Ishikawa (cell line): ENCODE results near the gene WDR41.

Experiments used
- CEBPB ChIP-seq: IDR thresholded peaks from 2 replicates; pipeline ENCODE4 v1.6.1; 2012
- CREB1 ChIP-seq: IDR thresholded peaks from 2 replicates; pipeline ENCODE4 v1.6.1; 2012; ENCODE audit warnings: low read depth
- EGR1 ChIP-seq: IDR thresholded peaks from 2 replicates; pipeline ENCODE4 v1.6.1; 2012
- EP300 ChIP-seq: IDR thresholded peaks from 2 replicates; pipeline ENCODE4 v1.6.1; 2012; ENCODE audit warnings: borderline replicate concordance
- FOXM1 ChIP-seq: IDR thresholded peaks from 2 replicates; pipeline ENCODE4 v1.6.1; 2012; ENCODE audit warnings: low read depth, borderline replicate concordance
- MAX ChIP-seq: IDR thresholded peaks from 2 replicates; pipeline ENCODE4 v1.6.1; 2012
- NFIC ChIP-seq: IDR thresholded peaks from 2 replicates; pipeline ENCODE4 v1.6.1; 2012
- RAD21 ChIP-seq: IDR thresholded peaks from 2 replicates; pipeline ENCODE4 v1.6.1; 2012; ENCODE audit warnings: low read depth
- REST ChIP-seq: IDR thresholded peaks from 2 replicates; pipeline ENCODE4 v1.6.1; 2012; ENCODE audit warnings: low read depth, mild to moderate bottlenecking
- TAF1 ChIP-seq: IDR thresholded peaks from 2 replicates; pipeline ENCODE4 v1.6.1; 2012; ENCODE audit warnings: low read depth, mild to moderate bottlenecking
- TCF12 ChIP-seq: IDR thresholded peaks from 2 replicates; pipeline ENCODE4 v1.6.1; 2012; ENCODE audit warnings: low read depth
- TEAD4 ChIP-seq: IDR thresholded peaks from 2 replicates; pipeline ENCODE4 v1.6.1; 2012
- USF1 ChIP-seq: IDR thresholded peaks from 2 replicates; pipeline ENCODE4 v1.6.1; 2012
- YY1 ChIP-seq: IDR thresholded peaks from 2 replicates; pipeline ENCODE4 v1.6.1; 2012; ENCODE audit warnings: low read depth
- ZBTB7A ChIP-seq: IDR thresholded peaks from 2 replicates; pipeline ENCODE4 v1.6.1; 2012; ENCODE audit warnings: low read depth

WDR41 gene

GRCh38 chr5:77449277-77449676 lies 42.8 kb downstream of the WDR41 start:
- TF ChIP-seq RAD21 (no peak), USF1 (no peak), TEAD4 (no peak), CEBPB (no peak), MAX (no peak), NFIC (no peak), FOXM1 (no peak), ZBTB7A (no peak), EGR1 (no peak), YY1 (no peak), TCF12 (no peak), CREB1 (no peak), EP300 (no peak), TAF1 (no peak), REST (no peak)

- TF ChIP-seq CREB1 (no peak), TAF1 (no peak), ZBTB7A (no peak), FOXM1 (no peak), RAD21 (no peak), EP300 (no peak), TEAD4 (no peak), NFIC (no peak), MAX (no peak)
Measured at GRCh38 chr5:77448831-77449230, 43.3 kb downstream of the WDR41 start.

- TF ChIP-seq TCF12 (no peak), TEAD4 (no peak), TAF1 (no peak), FOXM1 (no peak), EGR1 (no peak), ZBTB7A (no peak), CREB1 (no peak), USF1 (no peak), YY1 (no peak), MAX (no peak), RAD21 (no peak), NFIC (no peak), EP300 (no peak), REST (no peak), CEBPB (no peak)
Measured at GRCh38 chr5:77444356-77444755, 47.8 kb downstream of the WDR41 start.

- no peak for TF ChIP-seq TCF12
- TF ChIP-seq TAF1 = no peak
- TF ChIP-seq EGR1 = no peak
Measured at GRCh38 chr5:77443670-77444069, 48.4 kb downstream of the WDR41 start.

- TF ChIP-seq TAF1 (no peak), NFIC (no peak)
Measured at GRCh38 chr5:77438071-77438470, 54.0 kb downstream of the WDR41 start.

- peak; percentile 19; the same call in 1 of the 2 replicates for TF ChIP-seq RAD21
- TF ChIP-seq TAF1 = no peak
Measured at GRCh38 chr5:77437194-77437593, 54.9 kb downstream of the WDR41 start.

GRCh38 chr5:77431719-77432118 lies 60.4 kb downstream of the WDR41 start:
- no peak for TF ChIP-seq YY1
- no peak for TF ChIP-seq RAD21
- no peak for TF ChIP-seq TEAD4
- no peak for TF ChIP-seq TAF1
- no peak for TF ChIP-seq EGR1
- no peak for TF ChIP-seq CEBPB
- TF ChIP-seq TCF12 = no peak
- no peak for TF ChIP-seq ZBTB7A
- TF ChIP-seq NFIC = no peak
- TF ChIP-seq REST = no peak
- no peak for TF ChIP-seq CREB1
